Measurements from ENCODE around the gene KBTBD8. TPM values are rescaled to one million over a fixed set of nuclear protein-coding genes. Genes with fewer than 3 reads are reported as not detected.

KBTBD8 gene
- total RNA-seq, 4 donors from 2014 or later = under 0.01 to 4.8 (median 0.20) TPM

GRCh38 chr3:67045711-67046465, 47.8 kb downstream of the KBTBD8 start:
- H3K9me3 ChIP-seq = no peaks in the 10 kb centered on the region
- DNase-seq (ENCODE audit: low spot score in 2 of 2) = no peak
- 80 to 84% methylated on average over 5 of the region's 5 CpGs for WGBS, 2 donors
- H3K36me3 ChIP-seq = no peaks in the 10 kb centered on the region
- TF ChIP-seq CTCF (IDR thresholded peaks at IDR 0.05) (no peak), EP300 (IDR thresholded peaks at IDR 0.05) (no peak), POLR2A (IDR thresholded peaks at IDR 0.05) (no peak)
- peaks cover 0 to 4% (median 0%) of the 10 kb centered on the region in 4 donors for H3K4me1 ChIP-seq
- no peaks in the 10 kb centered on the region for H3K27me3 ChIP-seq
- H3K27ac ChIP-seq = no peak overlapping the region
- no peak overlapping the region for H3K4me3 ChIP-seq

GRCh38 chr3:67047051-67047450, 48.9 kb downstream of the KBTBD8 start:
- TF ChIP-seq POLR2A (IDR thresholded peaks at IDR 0.05) (no peak), CTCF (IDR thresholded peaks at IDR 0.05) (no peak), EP300 (IDR thresholded peaks at IDR 0.05) (no peak)
- Histone ChIP-seq H3K4me3 (no peak overlapping the region), H3K9me3 (no peaks in the 10 kb centered on the region), H3K4me1 (peaks cover 0 to 4% (median 0%) of the 10 kb centered on the region in 4 donors), H3K27me3 (no peaks in the 10 kb centered on the region), H3K27ac (no peak overlapping the region), H3K36me3 (no peaks in the 10 kb centered on the region)
- 79 to 80% methylated on average over 2 of the region's 2 CpGs for WGBS, 2 donors
- DNase-seq (ENCODE audit: low spot score in 2 of 2) = no peak

- H3K9me3 ChIP-seq = peaks cover 0 to 4% (median 0%) of the 10 kb centered on the region in 4 donors
These were observed 50.1 kb downstream of the KBTBD8 start for GRCh38 chr3:67048067-67048714.

GRCh38 chr3:67048715-67049074, 50.6 kb downstream of the KBTBD8 start:
- H3K4me3 ChIP-seq = no peak overlapping the region
- peaks cover 0 to 4% (median 0%) of the 10 kb centered on the region in 4 donors for H3K9me3 ChIP-seq
- no peak for TF ChIP-seq POLR2A (IDR thresholded peaks at IDR 0.05)
- H3K4me1 ChIP-seq = peaks cover 0 to 4% (median 0%) of the 10 kb centered on the region in 4 donors
- no peaks in the 10 kb centered on the region for H3K36me3 ChIP-seq
- H3K27me3 ChIP-seq = no peaks in the 10 kb centered on the region
- WGBS, 2 donors = 85 to 89% methylated on average over 3 of the region's 3 CpGs
- H3K27ac ChIP-seq = no peak overlapping the region
- no peak for DNase-seq (ENCODE audit: low spot score in 2 of 2)

More at GRCh38 chr3:67048067-67048714, 50.1 kb downstream of the KBTBD8 start:
- TF ChIP-seq CTCF (IDR thresholded peaks at IDR 0.05) (no peak), EP300 (IDR thresholded peaks at IDR 0.05) (no peak), POLR2A (IDR thresholded peaks at IDR 0.05) (no peak)
- 57 to 67% methylated on average over 2 of the region's 2 CpGs for whole genome bisulfite sequencing, 2 donors
- DNase-seq (ENCODE audit: low spot score in 2 of 2) = no peak
- Histone ChIP-seq H3K4me3 (no peak overlapping the region), H3K27me3 (no peaks in the 10 kb centered on the region), H3K36me3 (no peaks in the 10 kb centered on the region), H3K27ac (no peak overlapping the region), H3K4me1 (peaks cover 0 to 4% (median 0%) of the 10 kb centered on the region in 4 donors)

- Histone ChIP-seq H3K4me1 (no peaks in the 10 kb centered on the region), H3K4me3 (no peak overlapping the region), H3K27me3 (no peaks in the 10 kb centered on the region), H3K36me3 (no peaks in the 10 kb centered on the region), H3K9me3 (no peaks in the 10 kb centered on the region), H3K27ac (no peak overlapping the region)
- TF ChIP-seq POLR2A (IDR thresholded peaks at IDR 0.05) = no peak
- TF ChIP-seq CTCF (IDR thresholded peaks at IDR 0.05) = no peak
- TF ChIP-seq EP300 (IDR thresholded peaks at IDR 0.05) = no peak
- DNase-seq (ENCODE audit: low spot score in 2 of 2) = no peak
- 92 to 93% methylated on average over 2 of the region's 2 CpGs for WGBS, 2 donors
These were observed 61.3 kb downstream of the KBTBD8 start for GRCh38 chr3:67059443-67059842.

Data from tibial nerve (tissue), 4 donors.